WTC11 (cell line): Measurements from ENCODE around the gene EMC10. TPM values are rescaled to one million over a fixed set of nuclear protein-coding genes. Genes with fewer than 3 reads are reported as not detected.

Source experiments
- ATAC-seq: fragments of 200-7000 bp; cut with Tn5 transposase; 2 replicates; pipeline ENCODE4 v1.10.0; 2021; ENCODE audit warnings: mild to moderate bottlenecking, moderate library complexity
- CTCF ChIA-PET: fragments of 300-600 bp; sonication (Branson Sonifier 250); formaldehyde crosslinking; loops from one replicate; lab custom pipeline; 2021; ENCODE audit warnings: antibody characterized with exemption; lab: Charles Lee
- POLR2A ChIA-PET: fragments of 350-600 bp; sonication (Branson Sonifier 250); formaldehyde crosslinking; loops from one replicate; lab custom pipeline; 2021; ENCODE audit warnings: antibody characterized with exemption; lab: Charles Lee
- DNase-seq: peaks from one replicate; pipeline ENCODE4 v3.0.0; 2021; ENCODE audit warnings: low spot score
- H3K27ac Mint-ChIP-seq: 2 replicates; pipeline ENCODE4 v1.8.0; 2021; ENCODE audit warnings: mixed read lengths
- H3K27me3 Mint-ChIP-seq: 2 replicates; pipeline ENCODE4 v1.8.0; 2021; ENCODE audit warnings: low read depth, mild to moderate bottlenecking, moderate library complexity, mixed read lengths
- H3K36me3 Mint-ChIP-seq: 2 replicates; pipeline ENCODE4 v1.8.0; 2021; ENCODE audit warnings: mixed read lengths
- H3K4me1 Mint-ChIP-seq: 2 replicates; pipeline ENCODE4 v1.8.0; 2022; ENCODE audit warnings: mixed read lengths
- H3K4me3 Mint-ChIP-seq: 2 replicates; pipeline ENCODE4 v1.8.0; 2021; ENCODE audit warnings: mild to moderate bottlenecking, moderate library complexity, mixed read lengths
- H3K9me3 Mint-ChIP-seq: 2 replicates; pipeline ENCODE4 v1.8.0; 2021; ENCODE audit warnings: mixed read lengths
- ATF1 ChIP-seq: sonication (generic); formaldehyde crosslinking; IDR thresholded peaks from 2 replicates; pipeline ENCODE4 v1.8.1; 2023; ENCODE audit warnings: mild to moderate bottlenecking, moderate library complexity, missing genetic modification reagents
- HMGXB4 ChIP-seq: sonication (generic); formaldehyde crosslinking; IDR thresholded peaks from 2 replicates; pipeline ENCODE4 v1.8.1; 2023; ENCODE audit warnings: mild to moderate bottlenecking, moderate library complexity, missing genetic modification reagents
- MLX ChIP-seq: sonication (generic); formaldehyde crosslinking; IDR thresholded peaks from 2 replicates; pipeline ENCODE4 v1.8.1; 2023; ENCODE audit warnings: mild to moderate bottlenecking, missing genetic modification reagents, moderate library complexity
- NFATC4 ChIP-seq: fragments of 250-450 bp; sonication (Bioruptor Pico); IDR thresholded peaks from 2 replicates; pipeline ENCODE4 v1.9.0; 2021; ENCODE audit warnings: mild to moderate bottlenecking
- ZNF219 ChIP-seq: sonication (generic); formaldehyde crosslinking; IDR thresholded peaks from 2 replicates; pipeline ENCODE4 v1.8.0; 2023; ENCODE audit warnings: missing genetic modification reagents, mild to moderate bottlenecking, borderline replicate concordance
- ZNF423 ChIP-seq: fragments of 250-450 bp; sonication (Bioruptor Pico); IDR thresholded peaks from 2 replicates; pipeline ENCODE4 v2.1.2; 2022; ENCODE audit warnings: mild to moderate bottlenecking, moderate library complexity
- ZNF671 ChIP-seq: fragments of 250-450 bp; sonication (Bioruptor Pico); IDR thresholded peaks from 2 replicates; pipeline ENCODE4 v1.8.0; 2021; ENCODE audit warnings: mild to moderate bottlenecking
- ZSCAN18 ChIP-seq: fragments of 250-450 bp; sonication (Bioruptor Pico); IDR thresholded peaks from 2 replicates; pipeline ENCODE4 v2.1.2; 2022; ENCODE audit warnings: mild to moderate bottlenecking, moderate library complexity
- total RNA-seq: library from RNA; stranded (reverse); gene quantifications from 3 replicates; pipeline ENCODE4 v1.2.3, GENCODE V29; 2021
- TF ChIP-seq, protein P1 (sequence below): fragments of 250-450 bp; sonication (Bioruptor Pico); IDR thresholded peaks from 2 replicates; pipeline ENCODE4 v1.9.0; 2021; ENCODE audit warnings: mild to moderate bottlenecking
- TF ChIP-seq, protein P2 (sequence below): sonication (generic); formaldehyde crosslinking; IDR thresholded peaks from 2 replicates; pipeline ENCODE4 v1.8.0; 2022; ENCODE audit warnings: mild to moderate bottlenecking, missing genetic modification reagents
- TF ChIP-seq, protein P3 (sequence below): sonication (generic); formaldehyde crosslinking; IDR thresholded peaks from 2 replicates; pipeline ENCODE4 v1.8.1; 2022; ENCODE audit warnings: missing genetic modification reagents, borderline replicate concordance

Gene EMC10
- total RNA-seq, 1 experiment from 2014 or later = 114 TPM

DNA sequence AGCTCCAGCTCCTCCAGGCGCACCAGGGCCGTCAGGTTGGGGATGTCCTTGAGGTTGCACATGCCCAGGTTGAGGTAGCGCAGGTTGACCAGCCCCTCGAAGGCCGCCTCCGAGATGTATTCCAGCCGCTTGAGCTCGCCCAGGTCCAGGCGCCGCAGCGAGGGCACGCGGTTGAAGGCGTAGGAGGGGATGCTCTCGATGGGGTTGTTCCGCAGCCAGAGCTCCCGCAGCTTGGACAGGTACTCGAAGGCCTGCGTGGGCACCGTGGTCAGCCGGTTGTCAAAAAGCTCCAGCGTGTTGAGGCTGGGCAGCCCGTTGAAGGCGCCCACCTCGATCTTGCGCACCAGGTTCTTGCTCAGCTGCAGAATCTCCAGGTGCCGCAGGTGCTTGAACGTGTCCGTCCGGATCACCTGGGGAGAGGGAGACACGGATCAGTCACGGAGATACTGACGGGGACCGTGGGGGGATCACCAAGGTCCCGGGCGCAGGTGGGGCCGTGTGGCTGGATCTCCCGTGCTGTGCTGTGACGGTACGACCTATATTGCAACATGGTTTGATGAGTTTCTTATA is 42.8 kb downstream of the EMC10 start (continued):
- TF ChIP-seq, protein P1, sequence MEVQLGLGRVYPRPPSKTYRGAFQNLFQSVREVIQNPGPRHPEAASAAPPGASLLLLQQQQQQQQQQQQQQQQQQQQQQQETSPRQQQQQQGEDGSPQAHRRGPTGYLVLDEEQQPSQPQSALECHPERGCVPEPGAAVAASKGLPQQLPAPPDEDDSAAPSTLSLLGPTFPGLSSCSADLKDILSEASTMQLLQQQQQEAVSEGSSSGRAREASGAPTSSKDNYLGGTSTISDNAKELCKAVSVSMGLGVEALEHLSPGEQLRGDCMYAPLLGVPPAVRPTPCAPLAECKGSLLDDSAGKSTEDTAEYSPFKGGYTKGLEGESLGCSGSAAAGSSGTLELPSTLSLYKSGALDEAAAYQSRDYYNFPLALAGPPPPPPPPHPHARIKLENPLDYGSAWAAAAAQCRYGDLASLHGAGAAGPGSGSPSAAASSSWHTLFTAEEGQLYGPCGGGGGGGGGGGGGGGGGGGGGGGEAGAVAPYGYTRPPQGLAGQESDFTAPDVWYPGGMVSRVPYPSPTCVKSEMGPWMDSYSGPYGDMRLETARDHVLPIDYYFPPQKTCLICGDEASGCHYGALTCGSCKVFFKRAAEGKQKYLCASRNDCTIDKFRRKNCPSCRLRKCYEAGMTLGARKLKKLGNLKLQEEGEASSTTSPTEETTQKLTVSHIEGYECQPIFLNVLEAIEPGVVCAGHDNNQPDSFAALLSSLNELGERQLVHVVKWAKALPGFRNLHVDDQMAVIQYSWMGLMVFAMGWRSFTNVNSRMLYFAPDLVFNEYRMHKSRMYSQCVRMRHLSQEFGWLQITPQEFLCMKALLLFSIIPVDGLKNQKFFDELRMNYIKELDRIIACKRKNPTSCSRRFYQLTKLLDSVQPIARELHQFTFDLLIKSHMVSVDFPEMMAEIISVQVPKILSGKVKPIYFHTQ (CRISPR knock-in tag) = no peak
- TF ChIP-seq ZSCAN18 (CRISPR knock-in tag) (no peak), ZNF423 (CRISPR knock-in tag) (no peak), HMGXB4 (CRISPR knock-in tag) (no peak), MLX (no peak), ZNF671 (no peak), NFATC4 (CRISPR knock-in tag) (no peak), ZNF219 (CRISPR knock-in tag) (no peak)
- TF ChIP-seq, protein P2, sequence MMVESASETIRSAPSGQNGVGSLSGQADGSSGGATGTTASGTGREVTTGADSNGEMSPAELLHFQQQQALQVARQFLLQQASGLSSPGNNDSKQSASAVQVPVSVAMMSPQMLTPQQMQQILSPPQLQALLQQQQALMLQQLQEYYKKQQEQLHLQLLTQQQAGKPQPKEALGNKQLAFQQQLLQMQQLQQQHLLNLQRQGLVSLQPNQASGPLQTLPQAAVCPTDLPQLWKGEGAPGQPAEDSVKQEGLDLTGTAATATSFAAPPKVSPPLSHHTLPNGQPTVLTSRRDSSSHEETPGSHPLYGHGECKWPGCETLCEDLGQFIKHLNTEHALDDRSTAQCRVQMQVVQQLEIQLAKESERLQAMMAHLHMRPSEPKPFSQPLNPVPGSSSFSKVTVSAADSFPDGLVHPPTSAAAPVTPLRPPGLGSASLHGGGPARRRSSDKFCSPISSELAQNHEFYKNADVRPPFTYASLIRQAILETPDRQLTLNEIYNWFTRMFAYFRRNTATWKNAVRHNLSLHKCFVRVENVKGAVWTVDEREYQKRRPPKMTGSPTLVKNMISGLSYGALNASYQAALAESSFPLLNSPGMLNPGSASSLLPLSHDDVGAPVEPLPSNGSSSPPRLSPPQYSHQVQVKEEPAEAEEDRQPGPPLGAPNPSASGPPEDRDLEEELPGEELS (CRISPR knock-in tag) = no peak

DNA sequence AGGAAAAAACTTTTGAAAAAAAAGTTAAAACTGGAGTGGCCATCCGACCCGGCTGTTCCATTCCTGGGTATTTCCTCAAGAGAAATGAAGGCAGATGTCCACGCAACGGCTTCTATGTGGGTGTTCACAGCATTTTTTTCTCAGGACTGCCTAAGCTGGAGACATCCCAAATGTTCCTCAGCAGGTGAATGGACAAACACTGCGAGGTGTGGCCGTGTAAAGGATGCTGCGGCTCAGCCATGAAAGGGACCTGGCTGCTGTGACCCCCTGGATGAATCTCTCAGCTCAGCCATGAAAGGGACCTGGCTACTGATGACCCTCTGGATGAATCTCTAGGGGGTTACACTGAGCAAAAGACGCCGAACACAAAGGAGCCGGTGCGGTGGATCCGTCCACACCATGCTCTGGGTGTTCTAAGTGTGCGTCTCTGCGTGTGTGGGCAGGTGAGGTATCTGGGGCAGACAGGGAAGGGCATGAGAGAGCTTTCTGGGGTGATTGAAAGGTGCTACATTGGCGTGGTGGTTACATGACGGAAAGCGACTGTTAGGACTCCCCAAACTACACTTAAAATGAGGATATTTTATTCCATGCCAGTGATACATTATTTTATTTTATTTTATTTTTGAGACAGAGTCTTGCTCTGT is 44.6 kb downstream of the EMC10 start:
- H3K27ac Mint-ChIP-seq = no peak overlapping the region
- no peaks in the 10 kb centered on the region for H3K4me1 Mint-ChIP-seq
- H3K9me3 Mint-ChIP-seq = peaks cover 5% of the 10 kb centered on the region
- CTCF ChIA-PET = interaction anchor here (1.9 kb wide), 1 partner anchor 16 kb away, joined by 9 read pairs; no protein-coding TSS in a partner anchor
- ATAC-seq (no peak), DNase-seq (no peak)
- peaks cover 13% of the 10 kb centered on the region for H3K27me3 Mint-ChIP-seq
- POLR2A ChIA-PET = interaction anchor here (0.6 kb wide), 1 partner anchor 18 kb away, joined by 4 read pairs; no protein-coding TSS in a partner anchor
- no peak overlapping the region for H3K4me3 Mint-ChIP-seq
- TF ChIP-seq ZNF423 (CRISPR knock-in tag) = no peak
- TF ChIP-seq, protein P3, sequence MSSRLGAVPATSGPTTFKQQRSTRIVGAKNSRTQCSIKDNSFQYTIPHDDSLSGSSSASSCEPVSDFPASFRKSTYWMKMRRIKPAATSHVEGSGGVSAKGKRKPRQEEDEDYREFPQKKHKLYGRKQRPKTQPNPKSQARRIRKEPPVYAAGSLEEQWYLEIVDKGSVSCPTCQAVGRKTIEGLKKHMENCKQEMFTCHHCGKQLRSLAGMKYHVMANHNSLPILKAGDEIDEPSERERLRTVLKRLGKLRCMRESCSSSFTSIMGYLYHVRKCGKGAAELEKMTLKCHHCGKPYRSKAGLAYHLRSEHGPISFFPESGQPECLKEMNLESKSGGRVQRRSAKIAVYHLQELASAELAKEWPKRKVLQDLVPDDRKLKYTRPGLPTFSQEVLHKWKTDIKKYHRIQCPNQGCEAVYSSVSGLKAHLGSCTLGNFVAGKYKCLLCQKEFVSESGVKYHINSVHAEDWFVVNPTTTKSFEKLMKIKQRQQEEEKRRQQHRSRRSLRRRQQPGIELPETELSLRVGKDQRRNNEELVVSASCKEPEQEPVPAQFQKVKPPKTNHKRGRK = no peak
- TF ChIP-seq ATF1 (CRISPR knock-in tag) = no peak
- peaks cover 5% of the 10 kb centered on the region; the same call in 1 of the 2 replicates for H3K36me3 Mint-ChIP-seq
